Esophagus muscularis mucosa (tissue), 3 donors: ENCODE data around the gene KISS1.

Experiments used
- CTCF ChIP-seq, 3 experiments: fragments of 200-600 bp in 2 of 3; fragments of 450-650 bp in 1 of 3; sonication (generic) in 2 of 3; IDR thresholded peaks; one replicate each; pipeline ENCODE4 v1.5.1; 2017 to 2019; ENCODE audit warnings: antibody characterized with exemption in 3 of 3, mild to moderate bottlenecking in 2 of 3, moderate library complexity in 1 of 3
- POLR2A ChIP-seq: fragments of 450-650 bp; IDR thresholded peaks from one replicate; pipeline ENCODE4 v1.6.1; 2017; ENCODE audit warnings: antibody characterized with exemption, moderate library complexity, mild to moderate bottlenecking, low read depth
- POLR2AphosphoS5 ChIP-seq, 2 donors: sonication (generic); formaldehyde crosslinking; IDR thresholded peaks; one replicate each; pipeline ENCODE4 v1.6.1; 2017; ENCODE audit warnings: antibody characterized with exemption in 2 of 2

GRCh38 chr1:204218552-204218951 is 22.3 kb upstream of the KISS1 start:
- TF ChIP-seq POLR2A (no peak), CTCF (IDR thresholded peaks at IDR 0.05) (no peak), POLR2AphosphoS5 (IDR thresholded peaks at IDR 0.05) (no peak)
